ENCODE data around the gene DUOXA1.

DUOXA1 gene

DNA sequence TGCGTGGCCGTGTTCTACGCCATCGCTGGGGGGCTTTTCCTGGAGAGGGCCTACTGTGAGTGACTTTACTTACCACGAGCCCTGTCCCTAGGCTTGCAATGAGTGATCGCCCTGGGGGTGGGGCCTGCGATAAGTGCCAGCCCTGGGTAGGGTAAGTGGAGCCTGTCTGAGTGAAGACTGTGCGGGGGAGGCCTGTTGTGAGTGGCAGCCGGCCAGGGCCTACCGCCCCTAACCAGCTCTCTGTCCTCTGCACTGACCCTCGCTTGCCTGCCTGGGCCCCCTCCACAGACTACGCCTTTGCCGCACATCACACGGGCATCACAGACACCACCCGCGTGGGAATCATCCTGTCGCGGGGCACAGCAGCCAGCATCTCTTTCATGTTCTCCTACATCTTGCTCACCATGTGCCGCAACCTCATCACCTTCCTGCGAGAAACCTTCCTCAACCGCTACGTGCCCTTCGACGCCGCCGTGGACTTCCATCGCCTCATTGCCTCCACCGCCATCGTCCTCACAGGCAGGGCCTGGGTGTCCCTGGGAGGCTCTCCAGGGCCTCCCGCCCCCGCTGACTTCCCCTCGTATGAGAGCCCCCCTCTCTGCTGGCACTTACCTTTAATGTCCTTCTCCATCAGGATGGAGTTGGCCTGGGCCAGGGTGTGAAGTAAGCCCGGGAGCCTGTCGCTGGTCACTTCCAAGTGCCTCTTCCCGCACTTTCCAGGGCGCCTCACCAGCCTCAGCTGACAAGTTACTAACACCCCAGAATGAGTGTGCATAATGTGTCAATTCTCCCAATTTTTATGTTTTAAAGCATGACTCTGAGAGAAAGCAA, 22.5 kb upstream of the DUOXA1 start:
- no peak for DNase-seq (ENCODE audit: low read depth in 1 of 2, low spot score in 1 of 2)
- H3K4me3 ChIP-seq (replicated peaks; ENCODE audit: insufficient read depth, low read length) = no peak overlapping the region
- no peaks in the 10 kb centered on the region for H3K27me3 ChIP-seq (ENCODE audit: insufficient read depth, poor library complexity, severe bottlenecking)
- no peak overlapping the region for H3K27ac ChIP-seq (replicated peaks)
- TF ChIP-seq, protein P1, sequence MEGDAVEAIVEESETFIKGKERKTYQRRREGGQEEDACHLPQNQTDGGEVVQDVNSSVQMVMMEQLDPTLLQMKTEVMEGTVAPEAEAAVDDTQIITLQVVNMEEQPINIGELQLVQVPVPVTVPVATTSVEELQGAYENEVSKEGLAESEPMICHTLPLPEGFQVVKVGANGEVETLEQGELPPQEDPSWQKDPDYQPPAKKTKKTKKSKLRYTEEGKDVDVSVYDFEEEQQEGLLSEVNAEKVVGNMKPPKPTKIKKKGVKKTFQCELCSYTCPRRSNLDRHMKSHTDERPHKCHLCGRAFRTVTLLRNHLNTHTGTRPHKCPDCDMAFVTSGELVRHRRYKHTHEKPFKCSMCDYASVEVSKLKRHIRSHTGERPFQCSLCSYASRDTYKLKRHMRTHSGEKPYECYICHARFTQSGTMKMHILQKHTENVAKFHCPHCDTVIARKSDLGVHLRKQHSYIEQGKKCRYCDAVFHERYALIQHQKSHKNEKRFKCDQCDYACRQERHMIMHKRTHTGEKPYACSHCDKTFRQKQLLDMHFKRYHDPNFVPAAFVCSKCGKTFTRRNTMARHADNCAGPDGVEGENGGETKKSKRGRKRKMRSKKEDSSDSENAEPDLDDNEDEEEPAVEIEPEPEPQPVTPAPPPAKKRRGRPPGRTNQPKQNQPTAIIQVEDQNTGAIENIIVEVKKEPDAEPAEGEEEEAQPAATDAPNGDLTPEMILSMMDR (IDR thresholded peaks at IDR 0.05; ENCODE audit: insufficient read depth, low read length) = no peak
- no peak for TF ChIP-seq SPI1 (IDR thresholded peaks at IDR 0.05; ENCODE audit: borderline replicate concordance, low read depth)
- TF ChIP-seq, protein P2, sequence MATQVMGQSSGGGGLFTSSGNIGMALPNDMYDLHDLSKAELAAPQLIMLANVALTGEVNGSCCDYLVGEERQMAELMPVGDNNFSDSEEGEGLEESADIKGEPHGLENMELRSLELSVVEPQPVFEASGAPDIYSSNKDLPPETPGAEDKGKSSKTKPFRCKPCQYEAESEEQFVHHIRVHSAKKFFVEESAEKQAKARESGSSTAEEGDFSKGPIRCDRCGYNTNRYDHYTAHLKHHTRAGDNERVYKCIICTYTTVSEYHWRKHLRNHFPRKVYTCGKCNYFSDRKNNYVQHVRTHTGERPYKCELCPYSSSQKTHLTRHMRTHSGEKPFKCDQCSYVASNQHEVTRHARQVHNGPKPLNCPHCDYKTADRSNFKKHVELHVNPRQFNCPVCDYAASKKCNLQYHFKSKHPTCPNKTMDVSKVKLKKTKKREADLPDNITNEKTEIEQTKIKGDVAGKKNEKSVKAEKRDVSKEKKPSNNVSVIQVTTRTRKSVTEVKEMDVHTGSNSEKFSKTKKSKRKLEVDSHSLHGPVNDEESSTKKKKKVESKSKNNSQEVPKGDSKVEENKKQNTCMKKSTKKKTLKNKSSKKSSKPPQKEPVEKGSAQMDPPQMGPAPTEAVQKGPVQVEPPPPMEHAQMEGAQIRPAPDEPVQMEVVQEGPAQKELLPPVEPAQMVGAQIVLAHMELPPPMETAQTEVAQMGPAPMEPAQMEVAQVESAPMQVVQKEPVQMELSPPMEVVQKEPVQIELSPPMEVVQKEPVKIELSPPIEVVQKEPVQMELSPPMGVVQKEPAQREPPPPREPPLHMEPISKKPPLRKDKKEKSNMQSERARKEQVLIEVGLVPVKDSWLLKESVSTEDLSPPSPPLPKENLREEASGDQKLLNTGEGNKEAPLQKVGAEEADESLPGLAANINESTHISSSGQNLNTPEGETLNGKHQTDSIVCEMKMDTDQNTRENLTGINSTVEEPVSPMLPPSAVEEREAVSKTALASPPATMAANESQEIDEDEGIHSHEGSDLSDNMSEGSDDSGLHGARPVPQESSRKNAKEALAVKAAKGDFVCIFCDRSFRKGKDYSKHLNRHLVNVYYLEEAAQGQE (IDR thresholded peaks at IDR 0.05; ENCODE audit: insufficient replicate concordance, low read depth) = no peak
- TF ChIP-seq POLR2AphosphoS5 (IDR thresholded peaks at IDR 0.05; ENCODE audit: low read depth) = no peak
- no peak for TF ChIP-seq GABPA (IDR thresholded peaks at IDR 0.05; ENCODE audit: low read depth)

DNA sequence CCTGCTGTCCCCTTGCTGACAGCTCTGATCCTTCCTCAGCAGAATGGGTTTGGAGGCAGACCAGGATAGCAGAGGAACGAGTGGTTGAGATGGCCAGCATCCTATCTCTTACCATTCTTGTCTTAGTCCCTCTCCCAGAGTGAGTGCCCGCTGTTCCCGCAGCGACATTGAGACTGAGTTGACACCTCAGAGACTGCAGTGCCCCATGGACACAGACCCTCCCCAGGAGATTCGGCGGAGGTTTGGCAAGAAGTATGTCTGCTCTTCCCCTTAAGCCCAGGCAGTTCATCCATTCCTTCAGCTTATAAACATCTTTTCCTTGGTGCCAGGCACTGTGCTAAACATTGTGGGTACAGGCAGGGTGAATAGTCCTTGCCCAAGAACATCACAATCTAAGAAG, 21.3 kb upstream of the DUOXA1 start:
- Histone ChIP-seq H3K4me3 (replicated peaks; ENCODE audit: insufficient read depth, low read length) (no peak overlapping the region), H3K27ac (replicated peaks) (no peak overlapping the region), H3K27me3 (ENCODE audit: insufficient read depth, poor library complexity, severe bottlenecking) (no peaks in the 10 kb centered on the region)
- no peak for DNase-seq (ENCODE audit: low read depth in 1 of 2, low spot score in 1 of 2)
- no peak for TF ChIP-seq GABPA (IDR thresholded peaks at IDR 0.05; ENCODE audit: low read depth)
- TF ChIP-seq, protein P2 (IDR thresholded peaks at IDR 0.05; ENCODE audit: insufficient replicate concordance, low read depth) = no peak
- TF ChIP-seq POLR2AphosphoS5 (IDR thresholded peaks at IDR 0.05; ENCODE audit: low read depth) = no peak
- TF ChIP-seq, protein P1 (IDR thresholded peaks at IDR 0.05; ENCODE audit: insufficient read depth, low read length) = no peak
- TF ChIP-seq SPI1 (IDR thresholded peaks at IDR 0.05; ENCODE audit: borderline replicate concordance, low read depth) = no peak

DNA sequence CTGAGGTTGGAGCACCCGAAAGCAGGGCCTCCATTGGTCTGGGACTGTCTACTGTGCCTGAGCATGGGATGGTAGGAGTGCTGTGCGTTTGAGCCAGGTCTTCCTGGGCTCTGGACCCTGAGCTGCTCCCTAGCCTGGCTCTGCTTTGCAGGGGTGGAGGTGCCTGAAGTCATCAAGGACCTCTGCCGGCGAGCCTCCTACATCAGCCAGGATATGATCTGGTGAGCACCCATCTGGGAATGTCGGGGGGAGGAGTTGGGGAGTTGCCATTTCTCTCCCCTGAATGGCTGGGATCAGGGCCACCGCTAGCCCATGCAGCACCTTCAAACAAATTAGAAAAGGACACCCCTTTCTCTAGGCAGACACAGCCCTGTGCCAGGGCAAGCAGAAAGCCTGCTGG, 20.8 kb upstream of the DUOXA1 start:
- TF ChIP-seq POLR2AphosphoS5 (IDR thresholded peaks at IDR 0.05; ENCODE audit: low read depth) (no peak), GABPA (IDR thresholded peaks at IDR 0.05; ENCODE audit: low read depth) (no peak), SPI1 (IDR thresholded peaks at IDR 0.05; ENCODE audit: borderline replicate concordance, low read depth) (no peak)
- TF ChIP-seq, protein P1 (IDR thresholded peaks at IDR 0.05; ENCODE audit: insufficient read depth, low read length) = no peak
- TF ChIP-seq, protein P2 (IDR thresholded peaks at IDR 0.05; ENCODE audit: insufficient replicate concordance, low read depth) = no peak
- Histone ChIP-seq H3K4me3 (replicated peaks; ENCODE audit: insufficient read depth, low read length) (no peak overlapping the region), H3K27ac (replicated peaks) (no peak overlapping the region), H3K27me3 (ENCODE audit: insufficient read depth, poor library complexity, severe bottlenecking) (no peaks in the 10 kb centered on the region)
- DNase-seq (ENCODE audit: low read depth in 1 of 2, low spot score in 1 of 2) = no peak
